ENCODE data around the gene SPATA7. TPM values are rescaled to one million over a fixed set of nuclear protein-coding genes. Genes with fewer than 3 reads are reported as not detected.

SPATA7 gene
- total and polyA plus RNA-seq, 12 donors = 10.1 to 34.1 (median 15.0) TPM

- intact Hi-C loops (cut with DNase I) = no loop called here
- Histone ChIP-seq H3K9me3 (replicated peaks in 1 of 3) (no peaks in the 10 kb centered on the region), H3K27ac (peak overlapping the region in 3 of 5 donors; percentile 24 to 63 (median 25)), H3K36me3 (replicated peaks in 1 of 2) (peaks cover 0 to 33% of the 10 kb centered on the region in 2 donors), H3K27me3 (no peaks in the 10 kb centered on the region), H3K4me3 (no peak overlapping the region), H3K4me1 (replicated peaks in 1 of 2) (peaks cover 0 to 11% of the 10 kb centered on the region in 2 donors)
- TF ChIP-seq POLR2A (IDR thresholded peaks at IDR 0.05) (no peak), CTCF (IDR thresholded peaks at IDR 0.05) (no peak)
- peak in 1 of 7 donors; percentile 16 for DNase-seq
- WGBS, 4 donors = 44 to 62% (median 54%) methylated on average over 1 of the region's 1 CpG
Measured at GRCh38 chr14:88468406-88468805, 82.9 kb downstream of the SPATA7 start.

- H3K36me3 ChIP-seq (replicated peaks in 1 of 2) = peaks cover 0 to 36% of the 10 kb centered on the region in 2 donors
- H3K27ac ChIP-seq = no peak overlapping the region
- TF ChIP-seq POLR2A (IDR thresholded peaks at IDR 0.05) (no peak), CTCF (IDR thresholded peaks at IDR 0.05) (no peak)
- H3K27me3 ChIP-seq = no peaks in the 10 kb centered on the region
- WGBS, 4 donors = 91 to 95% (median 91%) methylated on average over 7 of the region's 7 CpGs
- no peaks in the 10 kb centered on the region for H3K9me3 ChIP-seq (replicated peaks in 1 of 3)
- peaks cover 0 to 19% of the 10 kb centered on the region in 2 donors for H3K4me1 ChIP-seq (replicated peaks in 1 of 2)
- DNase-seq = no peak
- intact Hi-C loops (cut with DNase I) = no loop called here
- no peak overlapping the region for H3K4me3 ChIP-seq
Measured at GRCh38 chr14:88470542-88471440, 85.3 kb downstream of the SPATA7 start.

GRCh38 chr14:88473791-88474190 is 88.3 kb downstream of the SPATA7 start:
- Histone ChIP-seq H3K36me3 (replicated peaks in 1 of 2) (peaks cover 0 to 27% of the 10 kb centered on the region in 2 donors), H3K4me3 (no peak overlapping the region), H3K9me3 (replicated peaks in 1 of 3) (no peaks in the 10 kb centered on the region), H3K27me3 (no peaks in the 10 kb centered on the region), H3K4me1 (replicated peaks in 1 of 2) (peaks cover 0 to 11% of the 10 kb centered on the region in 2 donors), H3K27ac (peak overlapping the region in 1 of 5 donors; percentile 20)
- intact Hi-C loops (cut with DNase I) = no loop called here
- no peak for TF ChIP-seq CTCF (IDR thresholded peaks at IDR 0.05)
- no peak for TF ChIP-seq POLR2A (IDR thresholded peaks at IDR 0.05)
- WGBS, 4 donors = 31 to 59% (median 37%) methylated on average over 1 of the region's 1 CpG
- peak in 1 of 7 donors; percentile 33 for DNase-seq

GRCh38 chr14:88476214-88476774 is 90.8 kb downstream of the SPATA7 start:
- H3K4me3 ChIP-seq = no peak overlapping the region
- TF ChIP-seq POLR2A (IDR thresholded peaks at IDR 0.05) (no peak), CTCF (IDR thresholded peaks at IDR 0.05) (no peak)
- H3K27me3 ChIP-seq = no peaks in the 10 kb centered on the region
- WGBS, 4 donors = 85 to 93% (median 91%) methylated on average over 7 of the region's 7 CpGs
- no peak overlapping the region for H3K27ac ChIP-seq
- no peak for DNase-seq
- no peaks in the 10 kb centered on the region for H3K9me3 ChIP-seq (replicated peaks in 1 of 3)
- H3K4me1 ChIP-seq (replicated peaks in 1 of 2) = peaks cover 0 to 8% of the 10 kb centered on the region in 2 donors
- intact Hi-C loops (cut with DNase I) = no loop called here
- peaks cover 0 to 31% of the 10 kb centered on the region in 2 donors for H3K36me3 ChIP-seq (replicated peaks in 1 of 2)

All from adrenal gland (tissue), 12 donors.